Measurements from ENCODE around the gene USH2A.

DNA sequence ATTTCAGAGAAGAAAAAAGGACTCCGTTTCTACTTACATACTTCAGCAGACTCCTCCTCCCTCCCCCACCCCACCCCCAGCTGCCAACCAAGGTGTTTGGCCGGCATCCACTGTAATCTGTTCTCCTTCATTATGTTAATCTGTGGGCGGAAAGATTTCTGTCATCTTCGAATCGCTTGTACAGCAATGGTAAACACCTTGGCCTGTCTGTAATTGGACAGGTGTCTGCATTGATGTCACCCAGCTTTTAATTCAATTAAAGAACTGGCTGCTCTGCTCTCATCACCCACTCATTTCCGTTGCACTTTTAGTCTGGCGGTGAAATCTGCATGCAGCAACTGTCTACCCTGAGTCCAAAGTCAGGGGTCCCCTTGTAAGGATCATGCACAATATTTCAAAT is 368.6 kb downstream of the USH2A start:
- TF ChIP-seq EZH2 (IDR thresholded peaks at IDR 0.05; ENCODE audit: insufficient read depth, poor library complexity, severe bottlenecking) (no peak), EZH2phosphoT487 (IDR thresholded peaks at IDR 0.05; ENCODE audit: insufficient read depth, low read depth) (no peak)

All from GM23248 (cell line).